NCI-H1092 treated with DMSO at 0.1 percent for 48 hours (cell line): Measurements from ENCODE around the gene SLC25A13.
A peak's percentile ranks its signal among the peaks of the same experiment; 100 is the strongest.

Experiments used
- DNase-seq: peaks from one replicate; lab custom pipeline; 2025; lab: John Stamatoyannopoulos, UW

The SLC25A13 gene

DNA sequence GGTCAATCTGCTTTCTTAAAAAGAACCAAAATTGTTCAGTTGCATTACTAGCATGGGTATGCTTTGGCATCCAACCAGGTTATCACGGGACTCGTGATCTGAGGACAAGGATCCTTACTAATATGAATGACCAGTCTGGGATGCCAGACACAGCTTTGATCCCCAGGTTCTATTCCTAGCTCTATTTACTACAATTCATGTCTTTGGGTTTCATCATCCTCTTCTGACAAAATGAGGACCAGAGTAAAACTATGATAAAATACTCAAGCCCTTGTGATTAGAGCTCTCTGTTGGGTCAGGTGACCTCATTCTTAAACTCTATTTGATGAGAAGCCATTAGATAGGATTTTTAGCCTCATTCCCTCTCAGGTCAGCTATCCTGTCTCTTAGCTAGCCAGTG lies 119.8 kb downstream of the SLC25A13 start:
- DNase-seq = no peak

DNA sequence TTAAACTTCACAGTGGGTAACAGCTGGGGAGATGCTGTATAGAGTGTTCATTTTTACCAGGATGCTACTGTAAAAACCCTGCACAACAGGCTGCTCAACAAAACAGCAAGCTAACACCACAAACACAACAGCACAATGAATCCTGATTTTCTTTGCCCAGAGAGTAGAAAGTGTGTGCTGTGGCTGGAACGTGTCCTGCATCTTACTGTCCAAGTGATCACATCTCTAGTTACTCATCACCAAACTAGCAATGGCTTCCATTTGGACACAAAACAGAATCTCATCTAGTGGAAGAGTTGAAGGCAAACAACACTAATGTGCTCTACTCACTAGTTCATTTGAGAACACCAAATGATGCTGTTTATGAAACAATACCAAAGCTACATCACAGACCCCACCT lies 121.2 kb downstream of the SLC25A13 start:
- no peak for DNase-seq

DNA sequence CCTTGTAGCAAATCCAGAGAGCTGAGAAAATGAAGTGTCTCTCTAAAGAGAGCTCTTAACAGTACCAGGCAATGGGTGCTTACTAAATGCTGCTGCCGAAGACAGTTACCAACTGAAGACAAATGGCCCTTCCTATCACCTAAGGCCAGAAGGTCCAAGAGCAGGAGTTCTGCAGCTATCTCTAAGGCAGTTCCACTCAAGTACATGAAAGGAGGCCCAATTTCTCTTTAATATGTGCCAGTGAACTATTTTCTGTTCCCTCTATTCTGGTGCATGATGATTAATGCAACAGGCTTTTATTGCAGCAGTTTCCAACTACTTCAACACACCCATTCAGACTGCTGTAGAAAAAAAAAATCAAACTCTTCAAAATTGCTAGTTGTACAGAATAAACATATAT lies 122.5 kb downstream of the SLC25A13 start:
- no peak for DNase-seq

DNA sequence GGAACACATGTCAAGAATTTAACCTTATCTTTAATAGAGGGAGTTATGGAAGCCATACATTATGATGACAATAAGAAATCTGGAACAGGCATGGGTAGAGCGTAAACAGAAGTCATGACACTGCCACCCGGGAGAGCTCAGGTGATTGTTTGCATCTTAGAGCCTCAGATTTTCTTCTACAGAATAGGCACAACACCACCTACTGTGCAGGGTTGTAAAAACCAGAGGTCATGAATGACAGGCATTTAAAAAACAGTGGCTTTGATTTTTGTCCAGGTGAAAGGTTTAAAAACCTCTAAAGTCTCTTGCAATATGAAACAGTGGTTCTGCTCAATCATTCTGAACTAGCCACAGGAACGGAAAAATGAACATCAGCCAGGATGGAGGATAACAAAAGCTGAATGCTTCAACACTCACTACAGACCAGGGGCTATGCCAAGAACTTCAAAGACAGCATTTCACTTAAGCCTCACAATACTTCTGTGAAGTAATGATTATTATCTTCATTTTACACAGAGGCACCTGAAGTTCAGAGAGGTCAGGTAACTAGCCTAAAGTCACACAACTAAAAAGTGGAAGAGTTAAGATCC lies 123.8 kb downstream of the SLC25A13 start:
- DNase-seq = no peak

DNA sequence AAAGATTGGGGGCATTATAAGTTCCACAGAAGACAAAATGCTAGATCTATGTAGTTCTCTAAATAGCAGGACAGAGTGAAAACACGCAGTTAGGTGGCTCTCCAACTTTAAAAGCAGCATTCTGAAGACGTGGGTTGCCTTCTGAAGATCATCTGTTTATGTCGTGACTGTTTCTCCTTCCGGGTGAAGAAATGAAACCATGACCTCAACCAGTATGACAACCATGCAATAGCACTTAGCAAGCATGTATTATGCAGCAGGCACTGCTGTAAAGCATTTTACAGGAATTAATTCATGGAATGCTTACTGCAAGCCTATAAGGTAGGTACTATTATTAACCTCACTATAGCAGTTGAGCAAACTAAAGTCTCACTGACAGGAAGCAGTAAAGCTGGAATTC lies 125.2 kb downstream of the SLC25A13 start:
- DNase-seq = no peak

DNA sequence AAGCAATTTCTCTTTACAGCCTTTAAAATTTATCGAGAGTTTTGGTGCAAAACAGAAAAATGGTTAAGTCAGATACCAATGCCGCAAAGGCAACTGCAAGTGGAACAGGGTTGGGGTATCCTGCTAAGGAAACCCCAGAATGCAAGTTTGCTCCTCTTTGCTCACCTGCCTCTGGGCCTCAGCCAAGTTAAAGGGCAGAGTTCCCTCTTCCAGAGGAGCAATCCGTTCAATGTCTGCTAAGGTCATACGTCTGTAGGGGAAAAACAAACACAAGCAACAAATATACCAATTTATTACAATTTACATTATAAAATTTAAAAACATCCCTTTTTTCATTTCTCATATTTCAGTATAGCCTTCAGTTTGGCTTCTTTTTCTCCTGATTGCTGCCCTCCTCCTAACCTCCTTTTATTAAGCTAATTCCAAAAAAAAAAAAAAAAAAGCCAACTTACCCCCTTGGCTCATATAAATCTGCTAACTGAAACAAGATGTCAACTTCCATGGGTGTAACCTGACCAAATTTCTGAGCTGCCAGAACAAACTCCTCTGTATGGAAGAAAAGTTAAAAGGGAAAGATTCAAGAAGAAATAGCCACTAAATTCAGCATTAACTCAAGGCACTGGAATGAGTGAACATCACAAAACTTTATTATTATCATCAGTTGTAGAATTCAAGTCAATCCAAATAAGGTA lies 132.6 kb downstream of the SLC25A13 start:
- no peak for DNase-seq

DNA sequence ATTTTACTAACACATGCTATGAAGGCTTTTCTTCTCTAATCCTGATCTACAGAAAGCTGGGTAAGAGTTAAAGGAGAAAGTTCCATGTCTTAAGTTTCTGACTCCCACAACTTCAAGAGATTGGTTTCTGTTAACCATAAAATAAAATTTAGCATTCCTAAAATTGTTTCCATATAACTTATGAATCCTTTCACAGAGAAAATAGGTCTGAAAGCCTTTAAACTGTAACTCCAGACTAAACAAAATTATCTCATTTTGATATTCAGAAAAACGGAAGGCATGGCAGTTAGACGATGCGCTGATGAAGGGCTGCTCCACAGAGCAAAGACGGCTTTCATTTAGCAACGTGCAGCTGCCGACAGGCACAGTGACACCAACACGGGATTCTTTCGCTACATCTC lies 133.3 kb downstream of the SLC25A13 start:
- no peak for DNase-seq

DNA sequence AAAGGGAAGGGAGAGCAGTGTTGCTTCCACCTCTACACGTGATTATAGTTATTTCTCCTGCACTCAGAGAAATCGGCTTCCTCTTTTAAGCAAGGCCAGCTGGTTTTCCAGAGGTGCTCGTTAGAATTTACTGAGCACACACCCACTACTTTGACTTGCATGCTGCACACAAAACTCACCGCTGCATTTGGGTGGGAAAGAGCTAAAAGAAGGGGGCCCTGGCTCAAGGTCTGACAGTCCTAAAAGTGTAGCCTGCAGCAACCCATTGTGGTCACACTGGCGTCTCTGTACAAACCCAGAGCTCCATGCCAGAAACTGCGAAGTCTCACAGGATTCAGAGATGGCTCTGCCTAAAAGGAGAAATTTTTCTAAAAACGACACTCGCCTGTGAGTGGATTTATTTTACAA lies 133.7 kb downstream of the SLC25A13 start:
- no peak for DNase-seq

DNA sequence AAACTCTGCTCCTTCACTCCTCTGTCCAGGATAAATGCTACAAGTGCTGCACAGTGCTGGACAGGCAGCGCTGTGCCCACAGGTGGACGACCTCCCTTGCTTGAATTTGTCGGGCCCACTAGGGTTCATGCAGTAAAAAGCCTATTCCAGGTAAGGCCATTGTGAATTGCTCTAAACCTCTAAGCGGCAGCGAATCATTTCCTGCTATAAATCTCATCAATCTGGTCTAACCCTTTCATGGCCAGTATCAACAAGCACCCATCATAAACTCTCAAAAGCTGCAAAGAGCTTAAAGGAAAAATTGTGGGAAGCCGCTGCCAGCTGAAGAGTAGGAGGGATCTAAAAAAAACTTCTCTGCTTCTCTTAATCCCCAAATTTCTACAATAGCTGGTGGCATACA lies 134.2 kb downstream of the SLC25A13 start:
- DNase-seq = no peak

DNA sequence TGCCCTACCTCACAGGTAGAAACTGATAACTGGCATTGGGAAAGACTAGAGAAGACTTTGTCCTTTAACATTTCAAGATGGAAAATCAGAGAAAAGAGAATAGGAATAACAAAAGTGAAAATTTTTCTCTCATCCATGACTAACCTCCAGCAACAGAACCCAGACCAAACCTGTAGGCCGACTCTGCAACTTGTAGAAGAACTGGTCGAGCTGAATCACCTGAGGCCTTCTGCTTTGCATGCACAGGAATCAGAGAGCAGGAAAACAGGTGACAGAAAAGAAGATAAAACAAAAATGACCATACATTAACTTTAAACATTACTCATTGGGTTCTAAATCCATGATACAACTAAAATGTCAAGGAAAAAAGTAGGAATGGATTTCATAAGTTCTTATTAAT lies 137.1 kb downstream of the SLC25A13 start:
- no peak for DNase-seq

DNA sequence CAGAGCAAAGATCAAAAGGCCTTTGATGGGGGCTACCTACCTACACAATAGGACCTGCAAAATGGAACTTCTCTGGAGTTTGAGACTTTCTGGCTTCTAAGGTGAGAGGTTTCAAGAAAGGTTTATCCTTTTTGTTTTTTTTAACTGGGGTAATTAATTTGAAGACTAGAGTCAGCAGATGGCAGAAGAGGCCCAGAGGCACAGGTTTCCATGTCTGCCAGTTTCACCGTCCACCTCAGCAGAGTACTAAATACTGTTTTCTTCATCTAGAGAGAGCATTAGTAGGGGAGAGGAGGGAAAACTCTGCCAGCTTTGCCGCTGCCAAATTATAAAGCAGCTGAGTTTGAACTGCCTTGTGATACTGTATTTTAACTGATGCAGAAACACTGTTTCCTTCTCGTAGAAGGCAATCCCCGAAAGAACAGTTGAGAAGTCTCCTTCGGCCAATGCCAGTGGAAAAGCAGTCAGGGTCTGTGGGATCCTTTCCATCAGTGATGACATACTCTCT lies 138.7 kb downstream of the SLC25A13 start:
- peak; percentile 14 for DNase-seq

DNA sequence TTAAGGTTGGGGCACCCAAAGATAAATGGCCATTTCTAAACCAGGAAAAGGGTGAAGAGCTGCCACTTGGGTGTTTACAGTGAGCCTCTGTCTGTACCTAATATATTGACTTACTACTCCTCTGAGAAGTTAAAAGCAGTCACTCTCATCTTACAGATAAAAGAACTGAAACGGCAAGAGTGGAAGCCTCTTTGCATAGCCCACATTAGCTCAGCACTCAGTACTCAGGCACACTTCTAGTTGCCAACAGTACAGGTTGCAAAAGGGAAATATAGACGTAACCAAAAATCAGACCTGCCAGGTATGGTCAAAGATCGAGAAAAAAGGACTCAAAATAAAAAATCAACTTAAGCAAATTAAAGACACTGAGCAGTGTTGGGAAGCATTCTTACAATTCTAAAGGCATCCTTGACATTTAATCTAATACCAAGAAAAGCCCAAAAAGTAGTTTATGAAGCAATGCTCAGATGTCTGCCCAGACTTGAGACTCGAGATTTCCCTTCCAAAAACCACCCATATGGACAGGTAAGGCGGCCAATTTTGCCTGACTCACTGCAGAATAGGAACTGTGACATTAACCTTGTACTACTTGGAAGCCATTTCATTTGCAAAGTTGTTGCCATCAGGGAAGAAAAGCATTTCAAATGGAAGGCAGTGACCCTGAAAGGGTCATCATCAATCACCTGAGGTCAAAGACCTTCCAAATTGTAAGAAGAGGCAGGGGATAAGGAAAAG lies 139.3 kb downstream of the SLC25A13 start:
- no peak for DNase-seq

DNA sequence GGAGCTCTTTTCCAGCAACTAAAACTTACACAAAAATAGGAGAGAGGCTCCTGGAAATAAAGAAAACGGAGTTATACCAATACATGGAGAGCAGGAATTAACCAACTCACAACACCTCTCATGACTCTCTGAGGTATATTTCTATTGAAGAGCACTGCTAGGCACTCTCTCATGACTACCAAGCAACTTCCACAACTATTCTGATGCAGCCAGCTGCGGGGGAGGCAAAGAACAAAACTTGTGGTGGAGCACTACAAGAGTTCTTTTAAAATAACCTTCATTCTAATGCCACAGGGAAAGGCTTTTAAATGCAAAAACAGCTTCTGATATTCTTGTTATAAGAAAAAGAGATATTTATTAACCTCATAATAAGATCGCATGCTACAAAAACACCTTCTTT lies 140.7 kb downstream of the SLC25A13 start:
- DNase-seq = no peak

DNA sequence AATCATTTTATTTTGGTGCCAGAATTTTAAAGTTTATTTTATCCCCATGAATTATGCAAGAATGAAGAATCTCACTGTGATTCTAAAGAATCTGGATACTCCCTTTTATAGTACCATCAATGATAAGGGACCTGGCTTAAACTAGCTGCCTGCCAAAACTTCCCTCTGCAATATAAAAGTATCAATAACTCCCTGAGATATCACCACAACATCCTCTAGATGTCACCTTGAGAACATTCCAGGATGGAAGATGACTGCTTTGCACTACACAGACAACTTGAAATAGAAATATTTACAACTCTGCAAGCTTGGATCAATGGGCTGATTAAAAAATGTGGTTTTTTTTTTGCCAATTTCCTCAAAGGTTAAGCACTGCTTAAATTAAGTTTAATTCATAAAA lies 142.1 kb downstream of the SLC25A13 start:
- no peak for DNase-seq

DNA sequence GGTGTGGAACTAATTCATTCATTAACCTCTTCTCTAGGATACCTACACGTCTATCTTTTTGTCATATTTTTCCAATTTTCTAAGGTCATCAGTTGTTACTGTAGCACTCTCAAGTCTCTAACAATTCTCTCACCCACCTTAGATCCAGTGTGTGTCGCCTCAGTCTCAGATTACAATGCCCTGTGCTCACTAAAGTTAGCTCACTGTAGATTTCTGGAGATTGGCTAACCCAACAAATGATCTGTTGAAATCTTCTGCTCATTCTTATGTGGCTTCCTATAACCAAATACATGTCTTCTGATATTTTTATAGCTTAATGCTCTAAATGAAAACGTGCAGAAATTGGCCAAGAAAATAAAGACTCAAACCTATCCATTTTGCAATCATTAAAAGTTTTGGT lies 142.6 kb downstream of the SLC25A13 start:
- no peak for DNase-seq

DNA sequence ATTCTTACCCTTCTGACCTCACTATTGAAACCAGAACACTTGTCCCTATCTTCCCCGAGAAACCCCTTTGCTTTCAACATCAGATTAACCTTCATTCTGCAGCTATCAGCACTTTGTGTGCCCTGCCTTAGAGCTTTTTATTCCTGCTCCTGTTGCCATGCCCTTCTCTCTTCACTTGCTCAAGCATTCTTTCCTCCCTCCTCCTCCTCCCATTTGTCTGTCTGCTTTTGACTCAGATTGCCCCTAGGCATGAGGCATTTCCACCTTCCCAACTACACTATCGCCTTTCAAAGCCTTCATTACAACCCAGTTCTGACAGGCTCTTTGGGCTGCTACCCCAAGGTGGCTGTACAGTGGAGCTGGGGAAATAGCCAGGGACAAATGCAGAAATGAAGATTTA lies 143.3 kb downstream of the SLC25A13 start:
- DNase-seq = no peak

DNA sequence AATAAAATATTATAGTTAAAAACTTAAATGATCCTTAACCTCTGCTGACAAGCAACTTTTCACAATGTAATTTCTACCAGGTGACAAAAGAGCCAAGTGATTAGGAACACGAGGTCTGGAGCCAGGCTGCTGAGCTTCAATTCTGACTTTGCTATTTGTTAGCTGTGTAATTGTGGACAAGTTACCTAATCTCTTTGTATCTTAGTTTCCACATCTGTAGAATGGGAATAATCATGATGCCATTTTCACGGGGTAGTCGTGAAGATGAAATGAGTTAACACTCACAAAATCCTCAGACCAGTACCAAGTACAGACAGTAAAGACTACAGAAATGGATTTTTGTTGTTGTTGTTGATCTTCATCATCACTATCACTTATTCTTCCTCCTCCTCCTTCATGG lies 144.5 kb downstream of the SLC25A13 start:
- no peak for DNase-seq

DNA sequence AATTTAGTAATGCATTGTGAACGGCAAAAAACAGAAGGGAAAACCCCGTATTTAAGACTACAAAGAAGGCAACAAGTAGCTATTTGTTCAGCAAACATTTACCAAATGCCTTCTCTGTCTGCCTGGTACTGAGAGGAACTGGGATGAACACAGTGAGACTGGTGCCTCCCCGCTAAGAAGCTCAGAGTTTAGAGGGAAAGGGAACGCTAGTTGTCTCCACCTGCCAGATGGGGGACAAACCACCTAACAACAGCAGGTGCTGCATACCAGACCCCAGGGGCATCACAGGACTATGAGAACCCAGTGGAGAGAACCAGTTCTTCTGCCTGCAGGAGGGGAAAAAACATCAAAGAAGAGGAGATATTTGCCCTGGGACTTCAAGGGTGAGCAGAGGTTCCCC lies 147.1 kb downstream of the SLC25A13 start:
- DNase-seq = no peak

DNA sequence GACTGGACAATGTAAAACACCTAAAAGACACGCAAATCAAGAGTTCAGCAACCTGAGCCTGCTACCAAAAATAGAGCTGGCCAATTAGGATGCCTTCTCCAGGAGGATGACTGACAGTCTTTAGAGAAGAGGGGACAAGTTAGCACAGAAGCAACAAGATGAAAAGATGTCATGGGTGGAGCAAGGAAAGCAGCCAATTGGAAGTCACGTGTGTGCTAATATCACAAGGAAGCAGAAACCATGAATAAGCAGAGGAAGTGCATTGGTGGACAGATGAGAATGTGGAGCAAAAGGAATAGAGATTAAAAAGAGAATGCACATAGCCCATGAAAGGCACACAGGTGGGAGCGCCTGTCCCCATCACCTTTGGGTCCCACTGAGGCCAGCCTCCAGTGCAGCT lies 148.1 kb downstream of the SLC25A13 start:
- no peak for DNase-seq

DNA sequence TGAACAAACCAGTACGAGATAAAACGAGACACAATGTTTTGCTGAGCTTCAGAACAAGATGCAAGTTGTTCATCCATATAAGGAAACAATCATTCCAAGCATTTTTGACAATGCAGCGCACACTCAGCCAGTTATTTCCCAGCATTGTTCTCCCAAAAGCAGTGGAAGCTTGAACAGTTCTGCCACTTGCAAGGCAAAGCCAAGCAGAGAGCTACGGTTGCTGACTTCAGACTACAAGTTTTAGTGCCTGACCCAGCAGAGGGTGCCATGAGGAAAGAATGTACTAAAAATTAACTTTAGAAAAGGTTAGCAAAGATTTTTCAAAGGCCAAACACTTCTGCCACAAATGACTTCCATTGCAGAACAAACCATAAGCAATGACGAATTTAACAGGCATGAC lies 152.5 kb downstream of the SLC25A13 start:
- DNase-seq = no peak

DNA sequence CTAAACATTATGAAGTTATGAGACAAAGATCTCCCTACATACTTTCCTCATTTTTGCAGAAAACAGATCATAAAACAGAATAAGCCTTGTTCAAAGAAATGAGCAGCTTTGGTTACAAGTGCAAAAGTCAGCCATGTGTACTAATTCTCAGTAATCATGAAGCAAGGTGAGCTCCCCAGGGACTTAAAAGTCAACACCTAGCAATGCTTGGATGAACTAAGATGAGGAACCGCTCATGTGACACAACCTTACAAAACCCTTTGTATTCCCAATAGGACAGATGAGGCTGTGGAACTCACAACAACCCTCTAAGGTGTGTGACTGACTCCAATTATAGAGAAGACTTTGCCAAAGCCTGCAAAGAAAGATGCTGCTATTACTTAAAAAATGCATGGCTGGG lies 154.5 kb downstream of the SLC25A13 start:
- no peak for DNase-seq

DNA sequence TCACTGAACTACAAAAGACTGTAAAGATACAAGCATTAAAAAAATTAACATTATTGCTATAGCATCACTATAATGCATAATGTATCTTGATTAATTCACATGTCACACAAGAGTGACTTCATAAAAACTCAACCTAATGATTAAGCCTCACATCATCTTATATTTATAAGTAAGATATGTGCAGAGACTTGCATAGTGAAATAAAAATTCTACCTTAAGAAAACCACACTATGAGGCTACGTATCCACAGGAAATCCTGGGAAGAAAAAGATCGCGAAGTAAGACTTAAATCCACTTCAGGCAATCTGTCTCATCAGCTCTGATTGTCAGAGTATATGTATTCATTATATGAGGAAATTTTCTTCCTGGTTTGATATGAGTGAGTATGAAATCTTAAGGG lies 160.0 kb downstream of the SLC25A13 start:
- no peak for DNase-seq

DNA sequence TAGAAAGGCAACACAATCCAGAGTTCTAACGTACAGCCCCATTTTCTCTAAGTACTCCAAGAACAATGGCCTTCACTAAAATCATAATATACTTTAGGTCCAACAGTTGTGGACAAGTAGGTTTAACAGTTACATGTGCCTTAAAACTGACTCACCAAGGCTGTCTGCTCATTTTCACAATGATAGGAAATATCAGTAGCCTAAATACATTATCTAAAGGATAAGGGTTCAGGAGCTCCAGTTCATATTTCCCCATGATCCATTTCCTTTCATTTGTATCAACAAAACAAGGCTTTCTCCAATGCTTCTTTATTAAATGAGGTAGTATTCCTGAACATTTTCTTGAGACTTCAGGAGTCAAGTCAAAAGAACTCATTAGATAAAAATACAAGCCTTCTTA lies 164.0 kb downstream of the SLC25A13 start:
- DNase-seq = no peak
